Epidermal melanocyte (primary cell): Measurements from ENCODE around the gene DLX1.
"Not testable (repeated sequence)": the region's sequence is repeated elsewhere in the genome, so short reads cannot be mapped to it uniquely, and the experiment has no call there.

Experiments
- DNase-seq: peaks from one replicate; pipeline ENCODE4 v3.0.0; 2011; ENCODE audit warnings: low spot score; ENCODE audit not compliant: insufficient read length

The DLX1 gene

GRCh38 chr2:172109256-172109987 lies 24.1 kb downstream of the DLX1 start:
- no peak for DNase-seq

DNA sequence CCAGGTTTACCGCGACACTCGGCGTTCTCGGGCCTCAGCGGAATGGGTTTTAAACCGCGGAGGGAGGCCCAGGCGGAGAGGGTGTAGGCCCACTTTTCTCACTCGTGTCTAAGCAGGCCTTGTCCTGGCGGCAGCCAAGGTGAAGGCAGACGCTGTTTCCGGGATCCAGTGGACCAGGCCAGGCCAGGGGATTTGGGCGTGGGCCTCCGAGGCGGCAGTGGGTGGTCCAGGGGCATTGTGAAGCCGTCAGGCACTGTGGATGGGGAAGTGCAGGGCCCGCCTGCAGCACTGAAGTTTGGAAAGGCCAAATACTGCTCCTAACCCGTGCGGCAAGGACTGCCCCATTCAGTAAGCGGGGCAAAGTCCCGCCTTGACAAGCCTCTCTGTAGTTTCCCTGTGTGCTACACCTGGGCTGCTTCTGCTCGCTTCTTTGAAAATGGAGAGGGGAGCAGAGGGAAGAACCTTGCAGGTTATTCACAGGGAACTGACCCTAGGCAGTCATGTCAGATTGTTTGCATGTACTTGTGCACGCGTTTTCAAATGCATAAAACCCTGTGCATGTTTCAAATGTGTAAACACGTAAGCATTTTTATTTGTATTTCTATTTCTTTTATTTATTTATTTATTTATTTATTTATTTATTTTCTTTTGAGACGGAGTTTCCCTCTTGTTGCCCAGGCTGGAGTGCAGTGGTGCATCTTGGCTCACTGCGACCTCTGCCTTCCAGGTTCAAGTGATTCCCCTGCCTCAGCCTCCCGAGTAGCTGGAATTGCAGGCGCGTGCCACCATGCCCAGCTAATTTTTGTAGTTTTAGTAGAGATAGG lies 24.9 kb downstream of the DLX1 start:
- no peak for DNase-seq

- no peak for DNase-seq
Observed at GRCh38 chr2:172113617-172114016, 28.3 kb downstream of the DLX1 start.

DNA sequence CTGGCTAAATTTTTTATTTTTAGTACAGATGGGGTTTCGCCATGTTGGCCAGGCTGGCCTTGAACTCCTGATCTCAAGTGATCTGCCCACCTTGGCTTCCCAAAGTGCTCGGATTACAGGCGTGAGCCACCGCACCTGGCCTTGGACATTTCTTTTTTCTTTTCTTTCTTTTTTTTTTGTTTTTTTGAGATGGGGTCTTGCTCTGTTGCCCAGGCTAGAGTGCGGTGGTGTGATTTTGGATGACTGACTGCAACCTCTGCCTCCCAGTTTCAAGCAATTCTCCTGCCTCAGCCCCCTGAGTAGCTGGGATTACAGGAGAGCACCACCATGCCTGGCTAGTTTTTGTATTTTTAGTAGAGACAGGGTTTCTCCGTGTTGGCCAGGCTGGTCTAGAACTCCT lies 28.9 kb downstream of the DLX1 start:
- DNase-seq, result not testable (repeated sequence)

DNA sequence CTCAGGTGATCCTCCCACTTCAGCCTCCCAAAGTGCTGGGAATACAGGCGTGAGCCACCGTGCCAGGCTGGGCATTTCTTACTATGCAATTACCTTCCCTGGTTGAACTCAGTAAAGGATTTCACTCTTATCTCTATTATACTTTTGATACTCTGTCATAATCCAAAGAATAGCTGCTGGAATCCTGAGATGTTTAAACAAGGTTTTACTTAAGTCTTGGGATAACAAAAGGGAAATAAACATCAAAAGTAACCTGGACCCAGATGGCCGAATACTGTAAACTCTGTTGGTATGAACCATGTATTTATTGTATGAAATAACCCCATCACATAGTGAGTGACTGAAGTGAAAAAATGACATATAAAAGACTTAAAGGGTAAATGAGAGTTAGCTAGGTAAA lies 29.3 kb downstream of the DLX1 start:
- DNase-seq, result no peak

- no peak for DNase-seq
Observed at GRCh38 chr2:172116107-172116506, 30.8 kb downstream of the DLX1 start.

DNA sequence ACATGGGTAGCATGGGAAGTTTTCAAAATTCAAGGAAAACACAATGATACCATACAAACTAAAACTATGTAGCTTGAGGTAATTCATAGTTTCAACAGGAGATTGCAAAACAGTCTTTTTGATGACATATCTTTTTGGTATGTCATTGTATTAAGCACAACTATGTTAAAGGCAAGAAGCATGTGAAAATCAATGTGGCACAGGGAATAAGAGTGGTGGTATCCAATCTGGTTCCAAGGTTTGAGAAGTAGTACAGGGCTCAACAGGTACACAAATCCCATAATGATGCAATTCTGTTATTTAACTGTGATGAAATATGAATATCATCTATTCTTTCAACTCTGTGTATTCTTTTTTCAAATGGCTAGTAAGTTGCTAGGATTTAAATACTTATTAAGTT lies 33.8 kb downstream of the DLX1 start:
- no peak for DNase-seq

DNA sequence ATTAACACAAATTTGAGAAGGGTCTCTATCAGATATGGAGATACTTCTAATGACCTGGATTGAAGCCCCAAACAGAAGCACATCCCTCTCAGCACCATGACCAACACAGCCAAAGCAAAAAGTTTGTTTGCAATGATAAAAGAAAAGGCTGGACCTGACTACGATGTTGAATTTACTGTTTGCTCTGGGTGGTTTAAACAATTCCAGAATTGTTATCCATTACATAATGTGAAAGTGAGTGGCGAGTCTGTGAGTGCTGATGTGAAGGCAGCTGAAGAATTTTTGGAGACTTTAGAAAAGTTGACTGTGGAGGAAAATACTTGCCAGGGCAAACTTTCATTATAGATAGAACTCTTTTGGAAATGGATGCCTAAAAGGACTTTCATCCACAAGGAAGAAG lies 34.8 kb downstream of the DLX1 start:
- DNase-seq, result no peak

DNA sequence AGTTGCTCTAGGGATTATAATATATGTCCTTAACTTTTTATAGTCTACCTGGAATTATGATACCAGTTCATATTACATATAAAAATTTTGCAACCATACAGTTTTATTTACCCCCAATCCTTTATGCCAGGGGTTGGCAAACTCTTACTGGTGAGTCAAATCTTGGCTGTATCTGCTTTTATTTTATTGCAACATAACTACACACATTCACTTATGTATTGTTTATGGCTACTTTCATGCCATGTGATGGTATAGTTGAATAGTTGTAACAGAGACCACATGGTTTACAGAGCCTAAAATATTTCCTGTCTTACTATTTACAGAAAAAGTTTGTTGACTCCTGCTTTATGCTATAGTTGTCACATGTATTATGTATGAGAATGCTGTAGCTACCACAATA lies 43.2 kb downstream of the DLX1 start:
- DNase-seq, result no peak

DNA sequence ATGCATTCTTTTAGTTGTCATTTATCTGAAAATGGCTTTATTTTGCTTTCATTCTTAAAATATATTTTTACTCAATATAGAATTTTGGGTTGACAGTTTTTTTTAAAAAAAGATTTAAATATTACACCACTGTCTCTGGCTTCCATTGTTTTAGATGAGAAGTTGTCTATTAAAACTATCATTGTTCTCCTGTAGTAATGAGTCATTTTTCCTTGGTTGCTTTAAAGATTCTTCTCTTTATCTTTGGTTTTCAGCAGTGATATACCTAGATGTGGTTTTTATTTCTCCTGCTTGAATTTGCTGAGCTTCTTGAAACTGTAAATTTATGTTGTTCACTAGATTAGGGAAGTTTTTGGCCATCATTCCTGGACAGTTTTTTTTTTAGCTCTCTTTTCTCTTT lies 44.1 kb downstream of the DLX1 start:
- DNase-seq, result no peak

GRCh38 chr2:172131713-172132555 lies 46.6 kb downstream of the DLX1 start:
- DNase-seq, result no peak

DNA sequence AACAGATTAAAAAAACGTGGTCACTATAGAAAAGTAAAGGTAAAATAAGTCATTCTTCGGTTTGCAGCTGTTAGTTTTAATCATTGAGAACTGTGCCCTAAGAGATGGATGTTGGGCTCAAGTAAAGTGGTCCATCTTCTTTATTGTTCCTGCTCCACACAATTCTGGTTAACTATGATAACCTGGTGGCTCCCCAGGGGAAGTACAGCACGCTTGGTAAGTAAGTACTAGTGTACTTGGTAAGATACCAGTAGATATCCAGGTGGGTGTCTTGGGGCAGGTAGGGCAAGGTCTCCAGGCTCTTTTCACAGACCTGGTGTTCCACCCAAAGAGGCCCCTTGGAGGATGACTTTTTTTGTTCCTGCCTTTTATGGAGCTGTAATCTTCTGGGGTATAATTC lies 49.0 kb downstream of the DLX1 start:
- no peak for DNase-seq

DNA sequence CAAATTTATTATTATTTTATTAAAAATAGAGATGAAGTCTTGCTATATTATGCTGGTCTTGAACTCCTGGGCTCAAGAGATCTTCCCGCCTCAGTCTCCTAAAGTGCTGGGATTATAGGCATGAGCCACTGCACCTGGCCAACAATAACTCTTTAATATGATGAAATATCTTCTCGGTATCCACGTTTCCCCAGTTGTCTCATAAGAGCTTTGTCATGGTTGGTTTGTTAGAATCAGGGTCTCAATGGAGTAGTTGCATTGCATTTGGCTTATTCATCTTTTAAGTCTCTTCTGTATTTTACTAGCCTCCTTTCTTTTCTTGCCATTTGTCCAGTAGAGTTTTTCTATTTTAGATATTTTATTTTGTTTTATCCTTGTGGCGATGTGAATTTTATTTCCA lies 50.1 kb downstream of the DLX1 start:
- no peak for DNase-seq

DNA sequence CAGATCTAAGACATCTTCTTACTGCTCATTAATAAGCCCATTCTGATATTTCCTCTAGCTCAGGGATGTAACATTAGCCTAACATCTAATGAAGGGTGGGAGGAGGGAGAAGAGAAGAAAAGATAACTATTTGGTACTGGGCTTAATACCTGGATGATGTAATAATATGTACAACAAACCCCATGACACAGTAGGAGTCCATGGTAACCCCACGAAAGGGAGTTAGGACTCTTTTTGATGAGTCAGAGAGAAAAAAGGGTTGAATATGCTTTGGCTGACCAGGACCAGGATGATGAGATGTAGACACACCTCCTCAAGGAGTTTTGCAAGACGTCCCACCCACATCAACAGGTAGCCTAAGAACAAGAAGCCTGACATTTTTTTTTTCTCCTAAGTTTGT lies 51.8 kb downstream of the DLX1 start:
- no peak for DNase-seq

DNA sequence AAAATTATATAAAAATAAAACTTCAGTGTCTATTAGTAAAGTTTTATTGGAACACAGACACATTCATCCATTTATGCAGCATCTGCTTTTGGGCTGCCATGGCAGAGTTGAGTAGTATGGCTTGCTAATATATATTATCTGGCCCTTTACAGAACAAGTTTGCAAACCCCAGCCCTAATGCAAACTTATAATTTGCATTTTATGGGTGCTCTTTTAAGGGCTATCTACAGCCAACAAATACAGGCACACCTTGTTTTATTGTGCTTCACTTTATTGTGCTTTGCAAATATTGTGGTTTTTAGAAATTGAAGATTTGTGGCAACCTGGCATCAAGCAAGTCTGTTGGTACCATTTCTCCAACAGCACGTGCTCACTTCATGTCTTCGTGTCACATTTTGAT lies 52.6 kb downstream of the DLX1 start:
- DNase-seq, result no peak

GRCh38 chr2:172138727-172139126 lies 53.4 kb downstream of the DLX1 start:
- not testable (repeated sequence) for DNase-seq
